ENCODE measurements around the gene KANK3.
A peak's percentile ranks its signal among the peaks of the same experiment; 100 is the strongest.
"Not testable (repeated sequence)": the region's sequence is repeated elsewhere in the genome, so short reads cannot be mapped to it uniquely, and the experiment has no call there.

KANK3 gene

GRCh38 chr19:8387688-8388611, 44.9 kb upstream of the KANK3 start:
- peak overlapping the region; percentile 34 for H3K27ac ChIP-seq
- TF ChIP-seq CTCF (conservative IDR thresholded peaks at IDR 0.05): no peak

GRCh38 chr19:8386990-8387389, 43.9 kb upstream of the KANK3 start:
- no peak for TF ChIP-seq CTCF (conservative IDR thresholded peaks at IDR 0.05)
- H3K27ac ChIP-seq: no peak overlapping the region; the same call in 1 of the 2 replicates

GRCh38 chr19:8386419-8386818, 43.4 kb upstream of the KANK3 start:
- H3K27ac ChIP-seq: not testable (repeated sequence)

GRCh38 chr19:8385566-8385965, 42.5 kb upstream of the KANK3 start:
- not testable (repeated sequence) for H3K27ac ChIP-seq

- H3K27ac ChIP-seq: not testable (repeated sequence)
Observed at GRCh38 chr19:8385103-8385502, 42.0 kb upstream of the KANK3 start.

- not testable (repeated sequence) for H3K27ac ChIP-seq
Observed at GRCh38 chr19:8384569-8384968, 41.5 kb upstream of the KANK3 start.

- H3K27ac ChIP-seq: not testable (repeated sequence)
Observed at GRCh38 chr19:8379156-8379891, 36.3 kb upstream of the KANK3 start.

- H3K27ac ChIP-seq: no peak overlapping the region
- no peak for TF ChIP-seq CTCF (conservative IDR thresholded peaks at IDR 0.05)
Observed at GRCh38 chr19:8377598-8377997, 34.5 kb upstream of the KANK3 start.

GRCh38 chr19:8376373-8376974, 33.4 kb upstream of the KANK3 start:
- H3K27ac ChIP-seq: not testable (repeated sequence)

GRCh38 chr19:8375766-8376165, 32.7 kb upstream of the KANK3 start:
- not testable (repeated sequence) for H3K27ac ChIP-seq

GRCh38 chr19:8373867-8374813, 31.1 kb upstream of the KANK3 start:
- no peak for TF ChIP-seq CTCF (conservative IDR thresholded peaks at IDR 0.05)
- peak overlapping the region; percentile 36 for H3K27ac ChIP-seq
